IPS-11a (cell line): ENCODE results near the gene ZNF280A.
"Not testable (repeated sequence)": the region's sequence is repeated elsewhere in the genome, so short reads cannot be mapped to it uniquely, and the experiment has no call there.

Experiments
- H3K4me3 ChIP-seq: one replicate; pipeline ENCODE4 v1.5.1; 2013; ENCODE audit warnings: low read depth, low read length, control low read depth

Gene ZNF280A

DNA sequence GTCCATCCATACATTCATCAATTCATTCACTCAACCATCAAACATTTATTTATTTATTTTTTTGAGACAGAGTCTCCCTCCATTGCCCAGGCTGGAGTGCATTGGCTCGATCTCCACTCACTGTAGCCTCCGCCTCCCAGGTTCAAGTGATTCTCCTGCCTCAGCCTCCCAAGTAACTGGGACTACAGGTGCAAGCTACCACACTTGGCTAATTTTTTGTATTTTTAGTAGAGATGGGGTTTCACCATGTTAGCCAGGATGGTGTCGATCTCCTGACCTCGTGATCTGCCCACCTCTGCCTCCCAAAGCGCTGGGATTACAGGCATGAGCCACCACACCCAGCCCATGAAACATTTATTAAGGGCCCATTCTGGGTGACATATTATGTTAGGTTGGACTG is 49.0 kb downstream of the ZNF280A start:
- not testable (repeated sequence) for H3K4me3 ChIP-seq

DNA sequence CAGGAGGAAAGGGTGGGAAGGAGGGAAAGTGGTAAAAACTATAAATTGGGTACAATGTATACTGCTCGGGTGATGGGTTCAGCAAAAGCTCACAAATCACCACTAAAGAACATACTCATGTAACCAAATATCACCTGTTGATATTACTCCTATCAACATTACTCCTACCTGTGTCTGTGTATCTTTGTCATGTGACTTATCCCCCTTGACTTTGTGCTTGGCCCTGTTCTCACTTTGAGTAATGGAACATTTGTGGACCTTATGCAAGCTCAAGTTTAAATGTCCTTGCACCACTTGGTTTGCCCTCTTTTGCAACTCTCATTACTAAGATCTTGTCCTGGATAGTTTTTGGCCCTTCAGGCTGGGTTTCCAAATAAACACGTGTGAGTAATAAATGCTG is 50.5 kb downstream of the ZNF280A start:
- H3K4me3 ChIP-seq = no peak overlapping the region

DNA sequence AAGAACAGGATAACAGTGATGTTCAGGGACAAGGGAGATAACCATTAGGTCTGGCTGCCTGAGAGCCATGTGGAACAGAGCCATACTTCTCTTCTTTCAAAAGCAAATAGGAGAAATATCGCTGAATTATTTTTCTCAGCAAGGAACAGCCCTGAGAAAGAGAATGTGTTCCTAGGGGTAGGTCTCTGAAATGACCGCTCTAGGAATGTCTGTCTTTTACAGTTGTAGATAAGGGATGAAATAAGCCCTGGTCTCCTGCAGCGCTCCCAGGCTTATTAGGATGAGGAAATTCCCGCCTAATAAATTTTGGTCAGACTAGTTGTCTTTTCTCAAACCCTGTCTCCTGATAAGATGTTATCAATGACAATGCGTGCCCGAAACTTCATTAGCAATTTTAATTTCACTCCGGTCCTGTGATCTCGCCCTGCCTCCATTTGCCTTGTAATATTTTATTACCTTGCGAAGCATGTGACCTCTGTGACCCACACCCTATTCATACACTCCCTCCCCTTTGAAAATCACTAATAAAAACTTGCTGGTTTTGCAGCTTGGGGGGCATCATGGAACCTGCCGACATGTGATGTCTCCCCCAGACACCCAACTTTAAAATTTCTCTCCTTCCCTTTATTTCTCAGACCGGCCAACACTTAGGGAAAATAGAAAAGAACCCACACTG is 51.1 kb downstream of the ZNF280A start:
- H3K4me3 ChIP-seq = not testable (repeated sequence)

DNA sequence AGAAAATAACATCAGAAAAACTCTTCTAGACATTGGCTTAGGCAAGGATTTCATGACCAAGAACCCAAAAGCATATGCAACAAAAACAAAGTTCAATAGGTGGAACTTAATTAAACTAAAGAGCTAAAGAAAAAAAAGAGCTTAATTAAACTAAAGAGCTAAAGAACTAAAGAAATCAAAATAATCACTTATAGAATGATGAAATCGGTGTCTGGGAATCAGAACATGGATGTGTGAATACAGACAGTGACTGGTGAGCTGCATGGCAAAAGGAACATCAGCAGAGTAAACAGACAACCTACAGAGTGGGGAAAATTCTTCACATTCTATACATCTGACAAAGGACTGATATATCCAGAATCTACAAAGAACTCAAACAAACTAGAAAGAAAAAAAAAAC is 53.0 kb downstream of the ZNF280A start:
- H3K4me3 ChIP-seq = no peak overlapping the region

DNA sequence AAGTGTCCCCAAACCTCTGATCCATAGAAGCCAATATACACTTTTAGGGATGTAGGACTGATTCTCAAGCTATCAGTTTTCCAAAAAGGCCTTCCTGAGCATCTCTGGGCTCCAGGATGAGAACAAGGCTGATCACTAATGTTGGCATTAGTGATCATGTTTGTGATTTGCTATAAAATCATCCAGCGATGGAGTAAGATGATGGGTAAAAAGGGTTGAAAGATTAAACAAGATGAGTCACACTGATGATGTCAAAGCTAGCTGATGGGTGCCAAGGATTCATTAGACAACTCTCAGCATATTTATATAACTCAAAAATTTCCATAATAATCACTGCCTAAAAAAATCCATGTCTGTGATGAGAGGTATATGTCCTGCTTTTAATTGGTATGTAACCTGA is 54.3 kb downstream of the ZNF280A start:
- H3K4me3 ChIP-seq = no peak overlapping the region

DNA sequence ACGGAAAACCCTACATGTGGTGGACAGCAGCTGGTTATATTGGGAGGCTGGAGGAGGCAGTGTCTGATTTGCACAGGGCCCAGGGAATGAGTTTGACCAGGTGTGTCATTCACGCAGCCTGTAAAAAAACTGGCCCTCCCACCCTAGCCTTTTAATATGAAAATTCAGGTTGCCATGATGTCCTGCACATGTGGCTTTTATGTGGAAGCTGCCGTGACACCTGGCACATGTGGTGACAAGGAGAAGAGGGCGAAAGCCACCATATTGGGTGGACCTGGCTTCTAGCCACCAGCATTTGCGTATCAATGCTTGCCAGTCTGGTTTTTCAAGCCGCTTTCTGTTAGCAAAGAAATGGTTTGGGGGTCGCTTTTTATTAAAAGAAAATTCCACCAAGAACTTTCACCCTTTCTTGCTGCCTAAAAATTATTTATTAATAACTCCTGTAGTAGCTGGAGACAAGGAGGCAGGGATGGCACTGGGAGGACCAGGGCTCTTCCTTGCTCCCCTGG is 54.9 kb downstream of the ZNF280A start:
- no peak overlapping the region for H3K4me3 ChIP-seq

DNA sequence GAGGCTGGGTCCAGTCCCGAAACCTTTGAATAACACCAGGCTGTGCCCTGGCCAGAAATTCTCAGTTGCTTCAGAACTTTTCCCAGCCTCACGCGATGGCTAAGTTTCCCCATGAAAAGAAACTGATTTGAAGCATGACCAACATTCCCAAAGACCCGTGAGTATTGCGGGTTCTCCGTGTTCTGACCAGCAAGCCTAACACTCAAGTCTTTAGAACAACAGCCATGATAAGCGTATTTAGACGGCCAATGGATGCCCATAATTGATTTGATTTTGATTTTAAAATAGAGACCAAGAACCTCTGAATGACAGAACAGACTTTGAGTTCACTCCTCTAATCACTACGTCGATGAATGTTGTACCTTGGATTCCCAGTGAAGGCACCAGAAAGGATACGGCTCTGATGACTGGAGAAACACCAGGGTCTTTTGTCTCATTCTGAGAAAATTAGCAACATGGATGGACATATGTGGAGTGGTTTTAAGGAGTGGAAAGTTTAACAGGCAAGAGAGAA is 55.5 kb downstream of the ZNF280A start:
- no peak overlapping the region for H3K4me3 ChIP-seq

DNA sequence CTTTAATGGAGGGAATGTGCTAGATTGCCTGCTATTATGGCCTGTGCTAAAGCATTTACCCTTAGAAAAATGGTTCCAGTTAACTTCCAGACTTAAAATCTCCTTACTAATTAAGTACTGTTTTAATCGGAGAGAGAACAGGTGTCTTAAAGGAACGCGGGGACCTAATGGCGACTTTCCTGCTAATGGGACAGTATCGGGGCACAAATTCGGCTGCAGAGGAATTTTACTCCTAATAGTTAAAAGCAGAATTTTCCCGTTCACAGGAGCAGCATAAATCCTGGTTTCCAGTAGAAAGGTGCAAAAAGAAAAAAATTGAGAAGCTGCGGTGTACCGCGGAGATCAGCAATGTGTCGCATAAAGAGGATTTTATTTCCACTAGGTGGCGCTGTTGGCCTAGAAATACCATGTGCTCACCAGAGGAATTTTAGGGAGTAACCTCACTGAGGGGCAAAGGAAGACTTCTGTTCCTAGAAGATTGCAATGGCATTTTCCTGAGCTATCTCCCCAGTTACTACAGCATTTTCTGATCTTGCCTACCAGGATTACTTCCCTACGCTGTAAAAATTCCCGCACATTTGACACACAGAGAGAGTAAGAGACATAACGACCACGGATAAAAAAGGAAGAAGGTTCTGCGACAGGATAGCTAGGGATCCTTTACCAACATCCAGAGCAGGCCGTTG is 56.1 kb downstream of the ZNF280A start:
- H3K4me3 ChIP-seq = no peak overlapping the region
